Ovary (tissue), 3 donors: Measurements from ENCODE around the gene MAP6D1.

ENCODE experiments used
- EP300 ChIP-seq: sonication (generic); formaldehyde crosslinking; IDR thresholded peaks from one replicate; pipeline ENCODE4 v1.6.1; 2017; ENCODE audit warnings: antibody characterized with exemption
- POLR2A ChIP-seq: fragments of 450-650 bp; IDR thresholded peaks from one replicate; pipeline ENCODE4 v1.6.1; 2017; ENCODE audit warnings: antibody characterized with exemption, mild to moderate bottlenecking, moderate library complexity
- TF ChIP-seq, protein P1 (sequence below), 3 donors: fragments of 450-650 bp in 2 of 3; fragments of 200-600 bp in 1 of 3; IDR thresholded peaks; one replicate each; pipeline versions ENCODE4 v1.5.1 to v1.8.0; 2016 to 2022; ENCODE audit warnings: antibody characterized with exemption in 3 of 3, mild to moderate bottlenecking in 1 of 3
- donor health status: DM: no; HTN: no; CAD: no.

DNA sequence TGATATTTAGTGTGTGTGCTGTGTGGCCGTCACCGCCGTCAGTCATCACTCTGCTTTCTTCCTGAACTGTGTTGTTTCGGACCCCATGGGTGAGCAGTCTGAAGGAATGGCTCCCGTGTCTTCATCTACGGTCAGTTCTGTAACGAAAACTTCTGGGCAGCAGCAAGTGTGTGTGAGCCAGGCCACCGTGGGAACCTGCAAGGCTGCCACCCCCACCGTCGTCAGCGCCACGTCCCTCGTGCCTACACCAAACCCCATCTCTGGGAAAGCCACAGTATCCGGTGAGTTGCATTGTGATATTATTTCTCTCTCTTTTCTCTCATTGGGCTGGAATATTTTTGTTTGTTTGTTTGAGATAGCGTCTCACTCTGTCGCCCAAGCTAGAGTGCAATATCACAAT is 34.7 kb downstream of the MAP6D1 start:
- TF ChIP-seq, protein P1, sequence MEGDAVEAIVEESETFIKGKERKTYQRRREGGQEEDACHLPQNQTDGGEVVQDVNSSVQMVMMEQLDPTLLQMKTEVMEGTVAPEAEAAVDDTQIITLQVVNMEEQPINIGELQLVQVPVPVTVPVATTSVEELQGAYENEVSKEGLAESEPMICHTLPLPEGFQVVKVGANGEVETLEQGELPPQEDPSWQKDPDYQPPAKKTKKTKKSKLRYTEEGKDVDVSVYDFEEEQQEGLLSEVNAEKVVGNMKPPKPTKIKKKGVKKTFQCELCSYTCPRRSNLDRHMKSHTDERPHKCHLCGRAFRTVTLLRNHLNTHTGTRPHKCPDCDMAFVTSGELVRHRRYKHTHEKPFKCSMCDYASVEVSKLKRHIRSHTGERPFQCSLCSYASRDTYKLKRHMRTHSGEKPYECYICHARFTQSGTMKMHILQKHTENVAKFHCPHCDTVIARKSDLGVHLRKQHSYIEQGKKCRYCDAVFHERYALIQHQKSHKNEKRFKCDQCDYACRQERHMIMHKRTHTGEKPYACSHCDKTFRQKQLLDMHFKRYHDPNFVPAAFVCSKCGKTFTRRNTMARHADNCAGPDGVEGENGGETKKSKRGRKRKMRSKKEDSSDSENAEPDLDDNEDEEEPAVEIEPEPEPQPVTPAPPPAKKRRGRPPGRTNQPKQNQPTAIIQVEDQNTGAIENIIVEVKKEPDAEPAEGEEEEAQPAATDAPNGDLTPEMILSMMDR (IDR thresholded peaks at IDR 0.05), result no peak
- no peak for TF ChIP-seq POLR2A
- no peak for TF ChIP-seq EP300
